CD14-positive monocyte (primary cell): ENCODE results near the gene CDH13. TPM values are rescaled to one million over a fixed set of nuclear protein-coding genes. Genes with fewer than 3 reads are reported as not detected.

ENCODE experiments used
- DNase-seq, 3 donors: peaks; one replicate each; pipeline ENCODE4 v3.0.0-alpha.2; 2011 to 2022
- H2AFZ ChIP-seq: 2 replicates; pipeline ENCODE4 v1.6.0; 2012; ENCODE audit warnings: mild to moderate bottlenecking, low read depth, low read length, inconsistent platforms; ENCODE audit not compliant: insufficient read depth, poor library complexity, severe bottlenecking
- H3K27ac ChIP-seq, 2 donors: 1 replicate in 1 of 2; 2 replicates in 1 of 2; pipeline ENCODE4 v1.5.1; 2012 to 2013; ENCODE audit warnings: low read length in 2 of 2, control low read depth in 1 of 2, inconsistent platforms in 1 of 2, low read depth in 1 of 2, mild to moderate bottlenecking in 1 of 2
- H3K27me3 ChIP-seq, 2 donors: one replicate each; pipeline versions ENCODE4 v1.6.0 to v1.6.1; 2011 to 2013; ENCODE audit warnings: low read length in 2 of 2; ENCODE audit not compliant: control insufficient read depth in 2 of 2, insufficient read depth in 2 of 2
- H3K36me3 ChIP-seq, 2 donors: replicated peaks in 1 of 2; 1 replicate in 1 of 2; 2 replicates in 1 of 2; pipeline versions ENCODE4 v1.5.1 to v1.6.1; 2012 to 2013; ENCODE audit warnings: low read length in 2 of 2, control low read depth in 1 of 2, inconsistent platforms in 1 of 2, mild to moderate bottlenecking in 1 of 2; ENCODE audit not compliant: insufficient read depth in 2 of 2, control insufficient read depth in 1 of 2
- H3K4me1 ChIP-seq, 2 donors: 1 replicate in 1 of 2; 2 replicates in 1 of 2; pipeline versions ENCODE4 v1.5.1 to v1.6.1; 2012 to 2013; ENCODE audit warnings: low read length in 2 of 2, control low read depth in 1 of 2, inconsistent platforms in 1 of 2, mild to moderate bottlenecking in 1 of 2, moderate library complexity in 1 of 2; ENCODE audit not compliant: insufficient read depth in 2 of 2, control insufficient read depth in 1 of 2
- H3K4me2 ChIP-seq: replicated peaks from 2 replicates; pipeline ENCODE3; 2012; ENCODE audit warnings: low read length, moderate library complexity, mild to moderate bottlenecking; ENCODE audit not compliant: poor library complexity, severe bottlenecking; ENCODE audit errors: extremely low read depth
- H3K4me3 ChIP-seq, 3 experiments: fragments of 200-600 bp in 1 of 3; sonication (generic) in 1 of 3; replicated peaks in 1 of 3; 1 replicate in 2 of 3; 2 replicates in 1 of 3; pipeline ENCODE4 v1.5.1; 2011 to 2013; ENCODE audit warnings: low read length in 3 of 3, mild to moderate bottlenecking in 3 of 3, control low read depth in 2 of 3, low read depth in 2 of 3, inconsistent platforms in 1 of 3, moderate library complexity in 1 of 3
- H3K79me2 ChIP-seq: 2 replicates; pipeline ENCODE4 v1.6.0; 2012; ENCODE audit warnings: mild to moderate bottlenecking, control low read depth, inconsistent platforms, low read length, moderate library complexity; ENCODE audit not compliant: insufficient read depth
- H3K9ac ChIP-seq: 2 replicates; pipeline ENCODE4 v1.6.0; 2017; ENCODE audit warnings: low read length, mild to moderate bottlenecking; ENCODE audit not compliant: insufficient read depth, poor library complexity, severe bottlenecking
- H3K9me3 ChIP-seq, 2 donors: replicated peaks in 1 of 2; 1 replicate in 1 of 2; 2 replicates in 1 of 2; pipeline versions ENCODE4 v1.5.1 to v1.6.1; 2012 to 2013; ENCODE audit warnings: low read length in 2 of 2, control low read depth in 1 of 2; ENCODE audit not compliant: control insufficient read depth in 1 of 2, insufficient read depth in 1 of 2
- H4K20me1 ChIP-seq: 2 replicates; pipeline ENCODE4 v1.6.0; 2012; ENCODE audit warnings: mild to moderate bottlenecking, low read length, control low read depth, moderate library complexity; ENCODE audit not compliant: insufficient read depth
- H3K27ac Mint-ChIP-seq, 7 donors: one replicate each; pipeline ENCODE4 v1.8.0; 2020; ENCODE audit warnings: mild to moderate bottlenecking in 7 of 7, mixed read lengths in 7 of 7, moderate library complexity in 6 of 7, inconsistent platforms in 2 of 7
- H3K27me3 Mint-ChIP-seq, 3 donors: one replicate each; pipeline ENCODE4 v1.8.0; 2021 to 2022; ENCODE audit warnings: low read depth in 3 of 3, mild to moderate bottlenecking in 3 of 3, mixed read lengths in 3 of 3, moderate library complexity in 3 of 3, inconsistent platforms in 1 of 3
- H3K36me3 Mint-ChIP-seq, 2 donors: one replicate each; pipeline ENCODE4 v1.8.0; 2020; ENCODE audit warnings: mixed read lengths in 2 of 2, inconsistent platforms in 1 of 2, mild to moderate bottlenecking in 1 of 2
- H3K4me1 Mint-ChIP-seq: one replicate; pipeline ENCODE4 v1.8.0; 2020; ENCODE audit warnings: mild to moderate bottlenecking, mixed read lengths
- H3K4me3 Mint-ChIP-seq, 2 donors: one replicate each; pipeline ENCODE4 v1.8.0; 2020; ENCODE audit warnings: mild to moderate bottlenecking in 2 of 2, mixed read lengths in 2 of 2, moderate library complexity in 1 of 2
- H3K9me3 Mint-ChIP-seq, 7 donors: one replicate each; pipeline ENCODE4 v1.8.0; 2020 to 2022; ENCODE audit warnings: mixed read lengths in 7 of 7, mild to moderate bottlenecking in 6 of 7, moderate library complexity in 6 of 7, inconsistent platforms in 2 of 7
- CTCF ChIP-seq: fragments of 200-600 bp; IDR thresholded peaks from one replicate; pipeline ENCODE4 v1.8.0; 2022; ENCODE audit warnings: antibody characterized with exemption, mild to moderate bottlenecking
- WGBS: methylation state at CpG from one replicate; pipeline ENCODE4 v1.1.5; 2013; ENCODE audit warnings: missing lambda C conversion rate; ENCODE audit not compliant: insufficient coverage; 5-methylcytosine and 5-hydroxymethylcytosine counted together
- intact Hi-C, 2 donors: fragments of 100-400 bp; cut with micrococcal nuclease; formaldehyde crosslinking; loops; one replicate each; pipeline versions ENCODE4 v1.15.0 to v1.15.1; 2023
- polyA plus RNA-seq, 3 donors: library from polyadenylated mRNA; depleted of rRNA in 1 of 3; unstranded in 2 of 3; stranded (reverse) in 1 of 3; fragments of 300-500 nt in 2 of 3; fragments of >200 nt in 1 of 3; fragmentation: Illumina TruSeq in 2 of 3; gene quantifications; 1 replicate in 2 of 3; 2 replicates in 1 of 3; pipeline ENCODE4 v1.2.3, GENCODE V29; 2012 to 2021

Gene CDH13
- polyA plus RNA-seq, 3 donors = 0.13 to 0.19 TPM; not detected in 1

GRCh38 chr16:83356266-83356665 is 729.5 kb downstream of the CDH13 start:
- no peaks in the 10 kb centered on the region for H3K27me3 ChIP-seq
- no peak overlapping the region for H3K4me3 ChIP-seq
- TF ChIP-seq CTCF = peak; percentile 43
- no peaks in the 10 kb centered on the region for H3K9me3 ChIP-seq
- no peaks in the 10 kb centered on the region for H3K79me2 ChIP-seq
- H3K36me3 ChIP-seq = no peaks in the 10 kb centered on the region
- intact Hi-C loops = no loop called here
- Mint-ChIP-seq H3K27ac (no peak overlapping the region), H3K36me3 (no peaks in the 10 kb centered on the region), H3K4me3 (no peak overlapping the region), H3K4me1 (no peaks in the 10 kb centered on the region), H3K27me3 (no peaks in the 10 kb centered on the region), H3K9me3 (peaks cover 0 to 2% (median 0%) of the 10 kb centered on the region in 7 donors)
- H3K27ac ChIP-seq = no peak overlapping the region
- 0% methylated on average over 1 of the region's 4 CpGs for WGBS
- no peak for DNase-seq
- no peaks in the 10 kb centered on the region for H3K4me1 ChIP-seq
- no peak overlapping the region for H2AFZ ChIP-seq
- H4K20me1 ChIP-seq = no peaks in the 10 kb centered on the region
- no peak overlapping the region for H3K9ac ChIP-seq
- no peak overlapping the region for H3K4me2 ChIP-seq

DNA sequence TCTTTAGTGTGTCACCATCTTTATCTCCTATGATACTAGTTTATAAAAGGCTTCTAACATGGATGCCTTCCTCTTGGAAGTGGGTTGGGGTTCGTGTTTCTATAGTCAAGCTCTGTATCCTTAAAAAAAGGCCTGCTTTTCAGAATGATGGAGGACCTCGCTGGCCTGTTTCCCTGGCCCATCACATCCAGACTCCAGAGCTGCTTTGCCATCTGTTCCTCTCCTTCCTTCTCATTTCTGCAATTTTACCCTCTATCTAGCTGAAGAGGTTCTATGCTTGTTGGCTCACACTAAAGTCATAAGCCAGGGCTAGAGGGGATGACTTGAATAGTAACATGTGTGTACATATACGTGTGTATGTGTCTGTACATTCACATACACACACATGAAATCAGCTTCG is 730.2 kb downstream of the CDH13 start:
- Mint-ChIP-seq H3K9me3 (peaks cover 0 to 2% (median 0%) of the 10 kb centered on the region in 7 donors), H3K27ac (no peak overlapping the region), H3K4me3 (no peak overlapping the region), H3K4me1 (no peaks in the 10 kb centered on the region), H3K27me3 (no peaks in the 10 kb centered on the region), H3K36me3 (no peaks in the 10 kb centered on the region)
- Histone ChIP-seq H3K79me2 (no peaks in the 10 kb centered on the region), H3K9ac (no peak overlapping the region), H3K9me3 (no peaks in the 10 kb centered on the region), H3K27ac (no peak overlapping the region), H3K4me2 (no peak overlapping the region), H3K27me3 (no peaks in the 10 kb centered on the region), H2AFZ (no peak overlapping the region), H3K4me1 (no peaks in the 10 kb centered on the region), H3K36me3 (no peaks in the 10 kb centered on the region), H4K20me1 (no peaks in the 10 kb centered on the region), H3K4me3 (no peak overlapping the region)
- DNase-seq = no peak
- WGBS = 80% methylated on average over 2 of the region's 4 CpGs
- intact Hi-C loops = no loop called here
- TF ChIP-seq CTCF = no peak
